Upper lobe of left lung (tissue), 6 donors: ENCODE measurements around the gene VCP. TPM values are rescaled to one million over a fixed set of nuclear protein-coding genes. Genes with fewer than 3 reads are reported as not detected.

Experiments used
- ATAC-seq, 2 donors: fragments of 200-7000 bp; cut with Tn5 transposase; one replicate each; pipeline ENCODE4 v1.9.1; 2022; ENCODE audit warnings: mild to moderate bottlenecking in 2 of 2, moderate library complexity in 2 of 2; ENCODE audit not compliant: low FRiP score in 2 of 2
- DNase-seq, 2 donors: peaks; one replicate each; pipeline ENCODE4 v3.0.0-alpha.2; 2019 to 2020
- H3K27ac ChIP-seq, 4 donors: fragments of 200-600 bp; sonication (generic); one replicate each; pipeline ENCODE4 v1.5.1; 2016 to 2019
- H3K27me3 ChIP-seq, 4 donors: fragments of 200-600 bp; sonication (generic); one replicate each; pipeline ENCODE4 v1.5.1; 2017 to 2019
- H3K36me3 ChIP-seq, 4 donors: fragments of 200-600 bp; sonication (generic); one replicate each; pipeline ENCODE4 v1.5.1; 2016 to 2019
- H3K4me1 ChIP-seq, 4 donors: fragments of 200-600 bp; sonication (generic); one replicate each; pipeline ENCODE4 v1.5.1; 2018 to 2019
- H3K4me3 ChIP-seq, 4 donors: fragments of 200-600 bp; sonication (generic); one replicate each; pipeline ENCODE4 v1.5.1; 2017 to 2019; ENCODE audit warnings: mild to moderate bottlenecking in 2 of 4, moderate library complexity in 1 of 4
- H3K9me3 ChIP-seq, 4 donors: fragments of 200-600 bp; sonication (generic); one replicate each; pipeline ENCODE4 v1.5.1; 2018 to 2019
- EP300 ChIP-seq, 4 donors: sonication (generic); formaldehyde crosslinking; IDR thresholded peaks; one replicate each; pipeline ENCODE4 v1.5.1; 2017; ENCODE audit warnings: antibody characterized with exemption in 4 of 4, control low read depth in 2 of 4
- POLR2A ChIP-seq, 4 donors: fragments of 450-650 bp; IDR thresholded peaks; one replicate each; pipeline ENCODE4 v1.5.1; 2016 to 2017; ENCODE audit warnings: antibody characterized with exemption in 4 of 4, mild to moderate bottlenecking in 2 of 4
- POLR2AphosphoS5 ChIP-seq, 2 donors: sonication (generic); formaldehyde crosslinking; IDR thresholded peaks; one replicate each; pipeline ENCODE4 v1.5.1; 2017; ENCODE audit warnings: antibody characterized with exemption in 2 of 2
- WGBS, 2 donors: methylation state at CpG; one replicate each; pipeline ENCODE4 v1.1.5; 2017 to 2018; 5-methylcytosine and 5-hydroxymethylcytosine counted together
- total RNA-seq, 6 donors: library from RNA; depleted of rRNA in 4 of 6; stranded (reverse); fragments of >200 nt in 4 of 6; gene quantifications; one replicate each; pipeline versions ENCODE4 v1.1.0 to v1.2.1, GENCODE V29; 2016 to 2021
- TF ChIP-seq, protein P1 (sequence below), 6 experiments: fragments of 450-650 bp in 4 of 6; fragments of 200-600 bp in 2 of 6; sonication (generic) in 2 of 6; IDR thresholded peaks; one replicate each; pipeline ENCODE4 v1.5.1; 2016 to 2019; ENCODE audit warnings: antibody characterized with exemption in 6 of 6
- donor health status: DM: no; HTN: no; CAD: no; lungs with moderate emphysema.
- donor health status: DM: no; HTN: yes; CAD: no; lungs with severe emphysema.

VCP gene
- total RNA-seq, 6 donors from 2014 or later = 170 to 215 (median 189) TPM

DNA sequence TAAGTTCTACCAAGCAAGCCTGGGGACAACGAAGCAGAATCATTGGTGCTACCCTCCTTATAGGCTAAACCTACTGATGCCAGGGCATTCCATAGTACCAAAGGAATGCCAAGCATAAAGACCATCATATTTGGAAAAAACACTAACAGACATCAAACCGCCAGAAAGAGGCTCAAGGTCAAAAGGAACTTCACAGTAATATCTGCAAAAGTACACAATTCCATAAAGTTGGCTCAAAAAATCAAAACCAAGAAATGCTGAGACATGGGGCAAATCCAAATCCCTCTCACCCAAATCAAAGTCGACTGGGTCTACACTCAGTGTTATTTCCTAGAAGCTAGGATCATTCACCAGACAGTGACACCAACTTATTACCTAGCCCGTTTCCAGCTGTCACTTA is 3.4 kb downstream of the VCP start:
- peak overlapping the region in 1 of 4 donors; percentile 80 for H3K4me3 ChIP-seq
- peaks cover 39 to 49% (median 40%) of the 10 kb centered on the region in 4 donors for H3K36me3 ChIP-seq
- no peak for DNase-seq
- ATAC-seq = no peak
- WGBS, 2 donors = 70 to 73% methylated on average over 4 of the region's 4 CpGs
- peaks cover 31 to 45% (median 37%) of the 10 kb centered on the region in 4 donors for H3K4me1 ChIP-seq
- H3K27ac ChIP-seq = no peak overlapping the region
- TF ChIP-seq EP300 (IDR thresholded peaks at IDR 0.05) (no peak), POLR2A (IDR thresholded peaks at IDR 0.05) (no peak), POLR2AphosphoS5 (IDR thresholded peaks at IDR 0.05) (no peak)
- TF ChIP-seq, protein P1, sequence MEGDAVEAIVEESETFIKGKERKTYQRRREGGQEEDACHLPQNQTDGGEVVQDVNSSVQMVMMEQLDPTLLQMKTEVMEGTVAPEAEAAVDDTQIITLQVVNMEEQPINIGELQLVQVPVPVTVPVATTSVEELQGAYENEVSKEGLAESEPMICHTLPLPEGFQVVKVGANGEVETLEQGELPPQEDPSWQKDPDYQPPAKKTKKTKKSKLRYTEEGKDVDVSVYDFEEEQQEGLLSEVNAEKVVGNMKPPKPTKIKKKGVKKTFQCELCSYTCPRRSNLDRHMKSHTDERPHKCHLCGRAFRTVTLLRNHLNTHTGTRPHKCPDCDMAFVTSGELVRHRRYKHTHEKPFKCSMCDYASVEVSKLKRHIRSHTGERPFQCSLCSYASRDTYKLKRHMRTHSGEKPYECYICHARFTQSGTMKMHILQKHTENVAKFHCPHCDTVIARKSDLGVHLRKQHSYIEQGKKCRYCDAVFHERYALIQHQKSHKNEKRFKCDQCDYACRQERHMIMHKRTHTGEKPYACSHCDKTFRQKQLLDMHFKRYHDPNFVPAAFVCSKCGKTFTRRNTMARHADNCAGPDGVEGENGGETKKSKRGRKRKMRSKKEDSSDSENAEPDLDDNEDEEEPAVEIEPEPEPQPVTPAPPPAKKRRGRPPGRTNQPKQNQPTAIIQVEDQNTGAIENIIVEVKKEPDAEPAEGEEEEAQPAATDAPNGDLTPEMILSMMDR (IDR thresholded peaks at IDR 0.05) = no peak
- H3K9me3 ChIP-seq = no peaks in the 10 kb centered on the region
- H3K27me3 ChIP-seq = no peaks in the 10 kb centered on the region

DNA sequence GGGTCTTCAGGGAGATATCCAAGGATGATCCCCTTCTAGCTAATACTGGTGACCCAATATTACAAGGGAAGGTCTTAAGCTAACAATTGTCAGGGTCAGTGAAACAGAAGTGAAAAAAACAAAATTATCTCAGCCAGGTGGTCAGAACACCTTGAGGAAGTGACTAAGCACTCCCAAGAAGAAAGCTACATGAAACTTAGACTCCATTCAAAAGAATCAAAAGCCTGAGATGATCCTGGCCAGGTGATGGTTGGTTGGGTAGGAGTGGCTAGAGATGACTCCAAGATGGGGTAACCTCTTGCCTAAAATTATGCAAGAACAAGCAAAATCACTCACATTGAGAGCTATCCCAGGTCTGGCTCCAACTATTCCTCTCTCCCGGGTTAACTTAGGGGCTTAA is 5.4 kb downstream of the VCP start:
- WGBS, 2 donors = 67 to 80% methylated on average over 1 of the region's 1 CpG
- TF ChIP-seq POLR2A (IDR thresholded peaks at IDR 0.05) (no peak), EP300 (IDR thresholded peaks at IDR 0.05) (no peak), POLR2AphosphoS5 (IDR thresholded peaks at IDR 0.05) (no peak)
- TF ChIP-seq, protein P1 (IDR thresholded peaks at IDR 0.05) = no peak
- no peaks in the 10 kb centered on the region for H3K9me3 ChIP-seq
- H3K4me3 ChIP-seq = no peak overlapping the region
- H3K27me3 ChIP-seq = no peaks in the 10 kb centered on the region
- H3K27ac ChIP-seq = no peak overlapping the region
- H3K4me1 ChIP-seq = peaks cover 27 to 38% (median 34%) of the 10 kb centered on the region in 4 donors
- peaks cover 57 to 68% (median 59%) of the 10 kb centered on the region in 4 donors for H3K36me3 ChIP-seq
- ATAC-seq = no peak
- no peak for DNase-seq

DNA sequence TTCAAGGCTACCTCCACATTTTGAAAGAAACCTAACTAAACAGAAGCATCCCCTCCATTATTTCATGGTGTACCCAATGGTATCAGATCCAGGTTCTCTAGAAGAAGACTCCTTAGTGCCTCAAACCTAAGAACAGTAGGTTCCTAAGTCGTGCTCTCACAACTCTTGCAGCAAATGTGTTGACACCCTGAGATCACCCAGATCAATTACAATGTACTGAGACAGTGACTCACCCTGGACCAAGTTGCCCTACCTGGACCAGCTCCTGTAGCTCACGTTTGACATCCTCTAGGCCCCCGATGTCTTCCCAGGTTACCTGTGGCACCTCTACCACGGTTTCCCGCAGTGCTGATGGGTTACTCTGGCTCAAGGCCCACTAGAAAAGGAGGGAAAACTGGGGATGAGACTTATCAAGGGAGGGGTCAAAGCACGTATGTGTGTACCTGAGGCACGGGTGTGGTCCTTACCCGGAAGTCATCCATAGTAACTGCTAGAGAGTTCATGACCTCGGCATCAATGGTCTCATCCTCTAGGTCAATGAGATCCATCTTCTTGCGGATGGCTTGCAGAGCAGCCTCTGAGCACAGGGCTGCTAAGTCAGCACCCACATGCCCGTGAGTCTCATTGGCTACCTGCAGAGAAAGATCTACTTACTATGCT is 11.7 kb downstream of the VCP start:
- 90% methylated on average over 2 to 11 of the region's 11 CpGs for WGBS, 2 donors
- H3K9me3 ChIP-seq = no peaks in the 10 kb centered on the region
- ATAC-seq (no peak), DNase-seq (no peak)
- H3K27ac ChIP-seq = no peak overlapping the region
- no peak overlapping the region for H3K4me3 ChIP-seq
- H3K36me3 ChIP-seq = peaks cover 92 to 100% (median 99%) of the 10 kb centered on the region in 4 donors
- no peaks in the 10 kb centered on the region for H3K27me3 ChIP-seq
- no peak for TF ChIP-seq EP300 (IDR thresholded peaks at IDR 0.05)
- TF ChIP-seq POLR2AphosphoS5 (IDR thresholded peaks at IDR 0.05) = no peak
- TF ChIP-seq, protein P1 (IDR thresholded peaks at IDR 0.05) = no peak
- TF ChIP-seq POLR2A (IDR thresholded peaks at IDR 0.05) = no peak
- no peaks in the 10 kb centered on the region for H3K4me1 ChIP-seq

DNA sequence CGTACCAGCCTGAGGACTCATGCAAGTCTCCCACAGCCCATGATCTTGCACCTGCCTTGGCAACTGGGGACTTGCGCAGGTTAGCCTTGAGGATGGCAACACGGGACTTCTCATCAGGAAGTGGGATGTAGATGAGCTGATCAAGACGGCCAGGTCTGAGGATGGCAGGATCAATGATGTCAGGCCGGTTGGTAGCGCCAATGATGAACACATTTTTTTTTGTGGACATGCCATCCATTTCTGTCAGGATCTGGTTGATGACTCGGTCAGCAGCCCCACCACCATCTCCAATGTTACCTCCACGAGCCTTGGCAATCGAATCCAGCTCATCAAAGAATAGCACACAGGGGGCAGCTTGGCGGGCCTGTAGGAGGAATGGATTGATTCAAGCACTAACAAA is 13.0 kb downstream of the VCP start:
- DNase-seq (no peak), ATAC-seq (no peak)
- H3K36me3 ChIP-seq = peaks cover 80 to 100% (median 96%) of the 10 kb centered on the region in 4 donors
- no peaks in the 10 kb centered on the region for H3K9me3 ChIP-seq
- no peaks in the 10 kb centered on the region for H3K4me1 ChIP-seq
- no peaks in the 10 kb centered on the region for H3K27me3 ChIP-seq
- 90 to 92% methylated on average over 7 to 10 of the region's 10 CpGs for WGBS, 2 donors
- no peak overlapping the region for H3K27ac ChIP-seq
- TF ChIP-seq POLR2A (IDR thresholded peaks at IDR 0.05) = no peak
- no peak overlapping the region for H3K4me3 ChIP-seq

DNA sequence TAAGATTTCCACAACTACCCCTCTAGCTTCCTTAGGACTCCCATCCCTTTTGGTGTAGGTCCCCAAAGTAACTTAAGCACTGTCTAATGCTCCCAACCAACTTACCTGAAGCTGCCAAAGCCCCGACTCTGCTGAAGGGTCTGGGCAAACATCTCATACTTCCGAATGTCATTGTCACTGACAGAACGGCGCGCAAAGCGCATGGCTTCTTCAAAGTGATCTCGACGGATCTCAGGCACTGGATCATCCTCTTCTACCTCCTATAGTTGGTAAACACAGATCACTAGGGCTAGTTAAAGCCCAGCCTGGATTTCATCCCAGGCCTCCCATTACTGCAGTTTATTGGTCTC is 15.2 kb downstream of the VCP start:
- Histone ChIP-seq H3K36me3 (peaks cover 62 to 98% (median 82%) of the 10 kb centered on the region in 4 donors), H3K27me3 (no peaks in the 10 kb centered on the region), H3K4me1 (no peaks in the 10 kb centered on the region), H3K27ac (no peak overlapping the region), H3K9me3 (no peaks in the 10 kb centered on the region), H3K4me3 (no peak overlapping the region)
- TF ChIP-seq, protein P1 (IDR thresholded peaks at IDR 0.05) = no peak
- TF ChIP-seq EP300 (IDR thresholded peaks at IDR 0.05) (no peak), POLR2AphosphoS5 (IDR thresholded peaks at IDR 0.05) (no peak), POLR2A (IDR thresholded peaks at IDR 0.05) (no peak)
- WGBS, 2 donors = 95 to 98% methylated on average over 6 to 8 of the region's 8 CpGs
- ATAC-seq (no peak), DNase-seq (no peak)
